Measurements from ENCODE around the gene BDH1. TPM values are rescaled to one million over a fixed set of nuclear protein-coding genes. Genes with fewer than 3 reads are reported as not detected.

The BDH1 gene
- total and polyA plus RNA-seq, 2 of the 13 experiments (the other 11 are each of a cell fraction or from before 2014, with no cell fraction given) = 21.2 to 71.9 TPM

DNA sequence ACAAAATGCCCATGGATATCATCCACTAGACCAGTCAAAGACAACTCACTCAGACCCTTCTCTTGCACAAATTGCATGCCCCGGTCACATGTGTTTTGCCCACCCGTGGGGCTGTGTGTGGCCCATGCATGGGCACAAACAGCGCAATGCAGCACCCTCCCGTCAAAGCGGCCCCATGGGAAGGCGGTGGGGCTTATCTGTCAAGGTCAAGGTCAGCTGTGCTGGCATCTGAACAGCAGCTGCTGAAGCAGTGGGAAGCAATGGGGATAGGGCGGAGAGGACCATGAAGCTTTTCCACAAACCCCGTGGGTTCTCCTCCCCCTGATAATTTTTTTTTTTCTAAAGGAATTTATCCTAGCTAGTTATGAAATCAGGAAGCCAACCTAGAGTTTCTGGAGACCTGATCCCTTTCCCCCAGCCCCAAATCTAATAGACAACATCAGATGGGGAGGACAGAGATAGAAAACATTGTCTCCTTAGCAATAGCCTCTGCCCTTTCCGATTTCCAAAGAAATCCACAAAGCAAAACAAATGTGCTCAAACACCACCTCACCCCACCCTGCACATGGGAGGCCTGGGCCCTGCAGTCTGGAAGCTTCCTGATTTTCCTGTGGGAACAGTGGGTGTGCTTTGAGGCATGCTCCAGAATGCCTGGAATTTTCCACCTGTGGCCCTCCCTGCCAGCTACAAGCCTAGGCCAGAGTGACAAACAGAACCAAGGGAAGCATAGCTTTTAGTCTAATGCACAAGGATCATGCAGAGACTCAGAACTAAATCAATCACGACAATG lies 84.4 kb downstream of the BDH1 start (continued):
- TF ChIP-seq, protein P1, sequence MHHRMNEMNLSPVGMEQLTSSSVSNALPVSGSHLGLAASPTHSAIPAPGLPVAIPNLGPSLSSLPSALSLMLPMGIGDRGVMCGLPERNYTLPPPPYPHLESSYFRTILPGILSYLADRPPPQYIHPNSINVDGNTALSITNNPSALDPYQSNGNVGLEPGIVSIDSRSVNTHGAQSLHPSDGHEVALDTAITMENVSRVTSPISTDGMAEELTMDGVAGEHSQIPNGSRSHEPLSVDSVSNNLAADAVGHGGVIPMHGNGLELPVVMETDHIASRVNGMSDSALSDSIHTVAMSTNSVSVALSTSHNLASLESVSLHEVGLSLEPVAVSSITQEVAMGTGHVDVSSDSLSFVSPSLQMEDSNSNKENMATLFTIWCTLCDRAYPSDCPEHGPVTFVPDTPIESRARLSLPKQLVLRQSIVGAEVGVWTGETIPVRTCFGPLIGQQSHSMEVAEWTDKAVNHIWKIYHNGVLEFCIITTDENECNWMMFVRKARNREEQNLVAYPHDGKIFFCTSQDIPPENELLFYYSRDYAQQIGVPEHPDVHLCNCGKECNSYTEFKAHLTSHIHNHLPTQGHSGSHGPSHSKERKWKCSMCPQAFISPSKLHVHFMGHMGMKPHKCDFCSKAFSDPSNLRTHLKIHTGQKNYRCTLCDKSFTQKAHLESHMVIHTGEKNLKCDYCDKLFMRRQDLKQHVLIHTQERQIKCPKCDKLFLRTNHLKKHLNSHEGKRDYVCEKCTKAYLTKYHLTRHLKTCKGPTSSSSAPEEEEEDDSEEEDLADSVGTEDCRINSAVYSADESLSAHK (CRISPR knock-in tag; IDR thresholded peaks at IDR 0.05; ENCODE audit: borderline replicate concordance) = no peak
- no peak; the same call in 1 of the 2 replicates for TF ChIP-seq ZNF878 (CRISPR knock-in tag; IDR thresholded peaks at IDR 0.05)
- 0 out of 2 replicates have a peak, but pooled peaks have one; percentile 13 for TF ChIP-seq KMT2B (CRISPR knock-in tag; IDR thresholded peaks at IDR 0.05)
- TF ChIP-seq FOXP1 (IDR thresholded peaks at IDR 0.05) = no peak
- no peak for TF ChIP-seq FOXP1 (CRISPR knock-in tag; IDR thresholded peaks at IDR 0.05)
- no peak for TF ChIP-seq TOPORS (CRISPR knock-in tag; IDR thresholded peaks at IDR 0.05)
- peak; percentile 75 for TF ChIP-seq FOXO1 (CRISPR knock-in tag; IDR thresholded peaks at IDR 0.05)
- TF ChIP-seq ZNF10 (CRISPR knock-in tag; IDR thresholded peaks at IDR 0.05; ENCODE audit: borderline replicate concordance, low read depth) = no peak
- peak; percentile 86; the same call in 1 of the 2 replicates for TF ChIP-seq HMG20A (CRISPR knock-in tag; IDR thresholded peaks at IDR 0.05; ENCODE audit: borderline replicate concordance)
- TF ChIP-seq MYNN (CRISPR knock-in tag; IDR thresholded peaks at IDR 0.05; ENCODE audit: low read depth) = no peak
- TF ChIP-seq, protein P2, sequence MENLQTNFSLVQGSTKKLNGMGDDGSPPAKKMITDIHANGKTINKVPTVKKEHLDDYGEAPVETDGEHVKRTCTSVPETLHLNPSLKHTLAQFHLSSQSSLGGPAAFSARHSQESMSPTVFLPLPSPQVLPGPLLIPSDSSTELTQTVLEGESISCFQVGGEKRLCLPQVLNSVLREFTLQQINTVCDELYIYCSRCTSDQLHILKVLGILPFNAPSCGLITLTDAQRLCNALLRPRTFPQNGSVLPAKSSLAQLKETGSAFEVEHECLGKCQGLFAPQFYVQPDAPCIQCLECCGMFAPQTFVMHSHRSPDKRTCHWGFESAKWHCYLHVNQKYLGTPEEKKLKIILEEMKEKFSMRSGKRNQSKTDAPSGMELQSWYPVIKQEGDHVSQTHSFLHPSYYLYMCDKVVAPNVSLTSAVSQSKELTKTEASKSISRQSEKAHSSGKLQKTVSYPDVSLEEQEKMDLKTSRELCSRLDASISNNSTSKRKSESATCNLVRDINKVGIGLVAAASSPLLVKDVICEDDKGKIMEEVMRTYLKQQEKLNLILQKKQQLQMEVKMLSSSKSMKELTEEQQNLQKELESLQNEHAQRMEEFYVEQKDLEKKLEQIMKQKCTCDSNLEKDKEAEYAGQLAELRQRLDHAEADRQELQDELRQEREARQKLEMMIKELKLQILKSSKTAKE (CRISPR knock-in tag; IDR thresholded peaks at IDR 0.05; ENCODE audit: borderline replicate concordance) = peak; percentile 68; the same call in 1 of the 2 replicates
- TF ChIP-seq FOXK1 (CRISPR knock-in tag; IDR thresholded peaks at IDR 0.05; ENCODE audit: borderline replicate concordance, low read depth) = peak; percentile 23; the same call in 1 of the 2 replicates
- TF ChIP-seq ZNF782 (CRISPR knock-in tag; IDR thresholded peaks at IDR 0.05; ENCODE audit: borderline replicate concordance) = no peak
- no peak for TF ChIP-seq RELA (CRISPR knock-in tag; IDR thresholded peaks at IDR 0.05)
- no peak for TF ChIP-seq ZNF841 (CRISPR knock-in tag; IDR thresholded peaks at IDR 0.05; ENCODE audit: borderline replicate concordance)
- no peak for TF ChIP-seq HNRNPUL1 (IDR thresholded peaks at IDR 0.05; ENCODE audit: low read depth, low read length)
- TF ChIP-seq ZNF775 (CRISPR knock-in tag; IDR thresholded peaks at IDR 0.05; ENCODE audit: borderline replicate concordance) = no peak
- no peak for TF ChIP-seq ZBTB42 (CRISPR knock-in tag; IDR thresholded peaks at IDR 0.05)
- TF ChIP-seq DBP (CRISPR knock-in tag; IDR thresholded peaks at IDR 0.05; ENCODE audit: not compliant biosample characterization) = peak; percentile 41
- no peak for TF ChIP-seq GLMP (CRISPR knock-in tag; IDR thresholded peaks at IDR 0.05; ENCODE audit: borderline replicate concordance)
- no peak for TF ChIP-seq GABPA (IDR thresholded peaks at IDR 0.05; ENCODE audit: low read depth, low read length)
- no peak for TF ChIP-seq GABPA (CRISPR knock-in tag; IDR thresholded peaks at IDR 0.05; ENCODE audit: low read depth)
- TF ChIP-seq DNMT1 (CRISPR knock-in tag; IDR thresholded peaks at IDR 0.05) = no peak
- no peak for TF ChIP-seq RARG (CRISPR knock-in tag; IDR thresholded peaks at IDR 0.05; ENCODE audit: low read depth)
- TF ChIP-seq HNRNPL (IDR thresholded peaks at IDR 0.05; ENCODE audit: low read depth, low read length) = peak; percentile 86
